Activated CD8-positive, alpha-beta memory T cell treated with anti-CD3 and anti-CD28 coated beads for 24 hours (primary cell): Measurements from ENCODE around the gene ALOX5AP.

Experiments
- DNase-seq: peaks from one replicate; pipeline ENCODE4 v3.0.0-alpha.2; 2020

The ALOX5AP gene

DNA sequence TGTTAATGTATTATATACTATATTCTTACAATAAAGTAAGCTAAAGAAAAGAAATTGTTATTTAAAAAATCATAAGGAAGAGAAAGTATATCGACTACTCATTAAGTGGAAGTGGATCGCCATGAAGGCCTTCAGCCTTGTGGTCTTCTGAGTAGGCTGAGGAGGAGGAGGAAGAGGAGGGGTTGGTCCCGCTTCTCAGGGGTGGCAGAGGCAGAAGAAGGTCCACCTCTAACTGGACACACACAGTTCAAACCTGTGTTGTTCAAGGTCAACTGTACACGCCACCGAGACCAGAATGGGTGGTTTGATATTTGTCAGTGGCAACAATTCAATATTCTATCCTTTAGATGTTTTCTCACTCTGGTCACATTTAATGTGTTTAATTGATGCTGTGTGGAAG lies 67.2 kb downstream of the ALOX5AP start:
- no peak for DNase-seq

DNA sequence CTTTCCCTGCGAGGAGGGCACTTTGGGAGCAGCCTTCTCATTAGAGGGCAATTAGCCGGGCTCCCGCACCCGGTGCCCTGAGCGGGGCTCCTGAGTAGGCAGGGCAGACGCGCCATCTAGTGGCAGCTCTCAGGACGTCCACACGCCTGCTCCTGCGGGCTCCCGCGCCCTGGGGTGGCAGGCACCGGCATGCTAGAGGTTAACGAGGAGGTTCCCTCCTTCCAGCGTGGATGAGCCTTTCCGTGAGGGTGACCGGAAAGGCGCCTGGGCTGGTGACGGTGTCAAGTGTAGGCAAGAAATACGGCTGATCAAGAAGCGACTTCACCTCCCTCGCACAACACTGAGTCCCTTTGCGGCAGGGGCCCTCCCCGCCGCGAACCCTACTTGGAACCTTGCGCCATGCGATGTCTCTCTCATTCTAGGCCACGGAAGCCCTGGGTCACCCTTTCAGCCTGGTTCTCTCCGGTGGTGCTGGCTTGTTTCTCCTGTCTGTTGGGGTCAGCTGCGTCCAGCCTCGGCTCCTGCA lies 67.7 kb downstream of the ALOX5AP start:
- DNase-seq, result peak; percentile 94

- no peak for DNase-seq
Observed at GRCh38 chr13:30803749-30804148, 68.4 kb downstream of the ALOX5AP start.

DNA sequence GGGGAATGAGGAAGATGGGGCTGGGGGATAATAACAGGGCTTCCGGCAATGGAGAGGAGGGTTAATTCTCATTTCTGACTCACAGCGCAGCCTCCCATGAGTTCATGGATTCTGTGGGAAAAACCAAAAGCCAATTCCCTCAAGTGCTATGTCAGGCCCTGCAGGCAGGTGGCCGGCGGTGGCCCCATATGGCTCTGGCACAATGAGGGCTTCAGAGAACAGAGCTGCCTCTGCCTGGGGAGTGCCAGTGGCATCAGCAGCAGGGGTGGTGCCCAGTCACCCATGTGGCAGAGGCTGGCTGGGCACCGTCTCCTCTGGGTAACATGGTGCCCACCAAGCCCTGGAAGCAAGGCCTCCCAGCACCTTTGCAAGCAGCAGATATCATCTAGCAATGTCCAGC lies 69.1 kb downstream of the ALOX5AP start:
- DNase-seq, result no peak

DNA sequence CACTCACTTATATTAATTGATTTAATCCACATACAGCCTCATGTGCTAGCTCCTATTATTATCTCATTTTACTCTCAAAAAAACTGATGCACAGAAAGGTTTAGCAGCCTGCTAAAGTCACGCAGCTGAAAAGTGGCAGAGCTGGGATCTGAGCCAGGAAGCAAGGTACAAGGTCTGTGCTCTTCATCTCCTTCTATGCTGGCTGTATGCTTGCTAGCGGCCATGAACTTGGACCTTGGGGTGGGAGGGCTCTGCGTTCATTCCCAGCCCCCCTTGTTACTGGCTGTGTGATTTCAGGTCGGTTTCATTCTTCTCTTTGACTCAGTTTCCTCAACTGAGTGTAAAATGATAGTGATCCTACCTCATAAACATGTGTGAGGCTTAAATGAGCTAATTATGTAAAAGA lies 69.8 kb downstream of the ALOX5AP start:
- DNase-seq, result no peak

DNA sequence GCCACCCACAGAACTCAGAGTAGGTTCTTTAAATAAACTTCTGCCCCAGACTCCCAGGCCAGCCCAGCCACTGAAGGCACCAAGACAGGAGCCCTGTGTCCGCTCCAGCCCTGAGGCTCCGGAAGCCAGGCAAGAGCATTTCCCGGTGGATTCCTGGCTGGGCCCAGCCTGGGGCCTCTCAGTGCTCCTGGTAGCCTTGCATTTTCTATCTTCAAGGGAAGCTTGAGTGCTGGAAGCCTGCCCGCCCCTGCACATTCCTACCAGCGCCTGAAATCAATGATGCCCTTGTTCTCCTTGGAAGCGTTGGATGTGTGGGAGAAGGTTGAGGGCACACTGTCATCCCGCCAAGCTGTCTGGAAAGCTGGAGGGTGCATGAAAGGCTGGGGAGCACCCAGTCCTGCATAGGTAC lies 70.3 kb downstream of the ALOX5AP start:
- DNase-seq, result peak; percentile 30

GRCh38 chr13:30806784-30807183 lies 71.4 kb downstream of the ALOX5AP start:
- DNase-seq, result no peak

GRCh38 chr13:30807392-30807791 lies 72.0 kb downstream of the ALOX5AP start:
- DNase-seq, result peak; percentile 42

DNA sequence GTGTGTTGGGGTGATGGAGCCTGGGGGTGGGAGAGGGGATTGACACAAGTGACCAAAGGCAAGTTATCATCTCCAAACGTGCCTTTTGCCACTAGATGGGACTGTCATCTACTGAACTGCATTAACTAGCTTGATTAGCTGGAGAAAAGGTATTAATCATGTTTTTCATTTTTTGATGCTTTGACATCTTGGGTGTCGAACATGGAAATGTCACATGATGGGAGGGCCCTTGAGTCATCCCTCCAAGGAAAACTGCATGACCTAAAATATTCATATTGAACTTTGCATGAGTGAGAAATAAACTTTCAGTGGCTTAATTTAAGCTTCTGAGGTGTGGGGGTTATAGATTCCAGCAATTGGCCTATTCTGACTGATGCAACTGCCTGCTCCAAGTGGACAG lies 73.3 kb downstream of the ALOX5AP start:
- peak; percentile 49 for DNase-seq

- no peak for DNase-seq
Observed at GRCh38 chr13:30809787-30810186, 74.4 kb downstream of the ALOX5AP start.

DNA sequence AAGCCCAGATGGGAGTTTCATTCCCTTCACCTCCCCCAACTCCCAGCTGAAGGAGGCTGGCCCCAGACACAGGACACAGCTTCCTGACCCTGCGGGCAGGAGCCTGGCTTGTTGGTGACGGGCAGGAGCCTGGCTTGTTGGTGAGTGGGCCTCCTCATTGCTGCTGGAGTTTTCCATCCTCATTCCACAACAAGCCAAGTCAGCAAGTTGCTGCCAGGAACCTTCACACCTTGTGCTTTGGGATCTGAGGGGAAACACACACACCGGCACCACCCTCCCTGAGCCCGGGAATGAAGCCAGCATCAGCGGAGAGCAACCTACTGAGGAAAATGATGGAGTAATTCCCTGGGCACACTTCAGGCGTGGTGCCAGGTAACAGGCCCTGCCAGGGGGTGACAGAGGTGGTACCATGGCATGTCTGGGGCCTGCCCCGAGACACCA lies 74.9 kb downstream of the ALOX5AP start:
- DNase-seq, result no peak

DNA sequence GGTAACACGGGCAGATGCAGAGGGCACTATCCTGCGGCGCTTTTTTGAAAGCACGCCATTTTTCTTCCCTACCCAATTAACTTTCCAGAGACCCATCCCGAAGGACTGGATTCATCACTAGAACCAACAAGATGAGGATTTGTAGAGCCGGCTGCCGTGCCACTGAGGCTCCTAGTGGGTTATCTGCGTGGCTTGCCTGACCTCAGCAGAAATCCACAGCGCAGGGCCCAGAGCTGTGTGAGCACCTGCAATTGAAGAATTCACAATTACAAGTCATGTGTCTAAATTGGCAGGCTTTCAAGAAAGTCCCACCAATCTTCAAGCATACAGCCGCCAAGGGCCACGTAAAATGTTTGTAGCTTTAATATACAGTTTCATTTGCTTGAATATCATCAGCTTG lies 75.5 kb downstream of the ALOX5AP start:
- no peak for DNase-seq
